Activated CD4-positive, alpha-beta T cell treated with anti-CD3 and anti-CD28 coated beads, Interleukin-2, amount 10 ng/mL, durations not matched to agents 24 days and 14 days (primary cell): ENCODE measurements around the gene RAB6D. TPM values are rescaled to one million over a fixed set of nuclear protein-coding genes. Genes with fewer than 3 reads are reported as not detected.
"Not testable (repeated sequence)": the region's sequence is repeated elsewhere in the genome, so short reads cannot be mapped to it uniquely, and the experiment has no call there.

Experiments
- DNase-seq: peaks from one replicate; pipeline ENCODE4 v3.0.0; 2022
- H3K27ac Mint-ChIP-seq: one replicate; pipeline ENCODE4 v1.8.0; 2022; ENCODE audit warnings: mild to moderate bottlenecking, mixed read lengths
- H3K27me3 Mint-ChIP-seq: one replicate; pipeline ENCODE4 v1.8.0; 2022; ENCODE audit warnings: mixed read lengths
- H3K36me3 Mint-ChIP-seq: one replicate; pipeline ENCODE4 v1.8.0; 2022; ENCODE audit warnings: low read depth, mild to moderate bottlenecking, mixed read lengths
- H3K4me1 Mint-ChIP-seq: one replicate; pipeline ENCODE4 v1.8.0; 2021; ENCODE audit warnings: mixed read lengths
- H3K4me3 Mint-ChIP-seq: one replicate; pipeline ENCODE4 v1.8.0; 2022; ENCODE audit warnings: mild to moderate bottlenecking, moderate library complexity, mixed read lengths
- H3K9me3 Mint-ChIP-seq: one replicate; pipeline ENCODE4 v1.8.0; 2021; ENCODE audit warnings: mixed read lengths
- intact Hi-C: fragments of 100-400 bp; cut with micrococcal nuclease; formaldehyde crosslinking; loops from one replicate; pipeline ENCODE4 v1.15.1; 2023
- total RNA-seq: library from RNA; stranded (reverse); gene quantifications from 2 replicates; pipeline ENCODE4 v1.2.3, GENCODE V29; 2022

Gene RAB6D
- total RNA-seq, 1 donor from 2014 or later: not detected

DNA sequence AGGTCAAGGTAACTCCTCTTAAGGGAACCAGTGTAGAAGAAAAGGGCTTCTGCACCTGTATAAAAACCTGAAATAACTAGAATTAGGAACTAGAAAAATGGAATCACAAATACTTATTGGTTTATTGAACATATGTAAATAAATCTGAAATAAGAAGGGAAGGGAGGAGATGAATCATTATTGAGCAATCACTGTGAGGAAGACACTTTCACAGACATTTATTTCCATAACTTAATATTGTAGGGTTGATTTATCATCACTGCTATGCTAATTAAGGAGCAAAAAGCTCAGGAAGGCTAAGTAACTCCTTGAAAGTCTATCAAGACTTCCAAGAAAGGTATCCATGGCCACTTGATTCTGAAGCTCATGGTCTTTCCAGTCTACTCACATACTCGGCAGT is 24.7 kb downstream of the RAB6D start:
- intact Hi-C loops, H3K4me1 Mint-ChIP-seq, H3K9me3 Mint-ChIP-seq, H3K27ac Mint-ChIP-seq, DNase-seq, H3K4me3 Mint-ChIP-seq, H3K36me3 Mint-ChIP-seq: not testable (repeated sequence)
- H3K27me3 Mint-ChIP-seq: peaks cover 27% of the 10 kb centered on the region

GRCh38 chr2:131335319-131335718 is 28.6 kb downstream of the RAB6D start:
- intact Hi-C loops: loop anchor here (1.0 kb wide), 1 partner anchor 181 kb away; no protein-coding TSS in a partner anchor
- not testable (repeated sequence) for H3K9me3 Mint-ChIP-seq, H3K27ac Mint-ChIP-seq, H3K4me1 Mint-ChIP-seq, H3K36me3 Mint-ChIP-seq, H3K4me3 Mint-ChIP-seq
- H3K27me3 Mint-ChIP-seq: peaks cover 43% of the 10 kb centered on the region
- peak; percentile 66 for DNase-seq

- peaks cover 44% of the 10 kb centered on the region for H3K27me3 Mint-ChIP-seq
- H3K9me3 Mint-ChIP-seq, H3K36me3 Mint-ChIP-seq, intact Hi-C loops, H3K27ac Mint-ChIP-seq, H3K4me3 Mint-ChIP-seq, H3K4me1 Mint-ChIP-seq, DNase-seq: not testable (repeated sequence)
Observed at GRCh38 chr2:131332709-131333108, 31.3 kb downstream of the RAB6D start.

DNA sequence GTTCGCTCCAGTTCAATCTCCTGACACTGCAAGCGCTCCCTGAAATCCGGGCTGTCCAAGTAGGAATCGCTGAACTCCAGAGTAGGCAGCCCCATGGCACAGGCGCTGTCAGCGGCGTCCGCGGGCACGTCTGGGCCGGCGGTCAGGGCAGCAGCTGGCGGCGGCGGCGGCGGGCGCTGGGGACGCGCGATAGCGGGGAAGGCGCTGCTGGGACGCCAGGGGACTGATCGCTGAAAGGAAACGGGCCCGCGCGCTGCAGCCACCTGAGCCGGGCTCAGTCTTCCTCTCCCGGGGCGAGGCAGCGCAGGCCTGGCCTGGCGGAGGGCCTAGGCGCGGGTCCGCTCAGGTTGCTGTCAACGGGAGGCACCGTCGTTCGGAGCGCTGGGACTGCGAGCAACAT is 33.0 kb downstream of the RAB6D start:
- DNase-seq, intact Hi-C loops: not testable (repeated sequence)

GRCh38 chr2:131322209-131322608 is 41.8 kb downstream of the RAB6D start:
- H3K27me3 Mint-ChIP-seq: peaks cover 9% of the 10 kb centered on the region
- no peak overlapping the region for H3K27ac Mint-ChIP-seq
- H3K4me1 Mint-ChIP-seq: no peaks in the 10 kb centered on the region
- no peak for DNase-seq
- H3K4me3 Mint-ChIP-seq: no peak overlapping the region
- intact Hi-C loops: no loop called here
- H3K9me3 Mint-ChIP-seq: no peaks in the 10 kb centered on the region
- H3K36me3 Mint-ChIP-seq: no peaks in the 10 kb centered on the region

More for the DNA sequence above, 33.0 kb downstream of the RAB6D start:
- not testable (repeated sequence) for H3K9me3 Mint-ChIP-seq, H3K27ac Mint-ChIP-seq, H3K36me3 Mint-ChIP-seq, H3K4me1 Mint-ChIP-seq, H3K4me3 Mint-ChIP-seq
- H3K27me3 Mint-ChIP-seq: peaks cover 37% of the 10 kb centered on the region

DNA sequence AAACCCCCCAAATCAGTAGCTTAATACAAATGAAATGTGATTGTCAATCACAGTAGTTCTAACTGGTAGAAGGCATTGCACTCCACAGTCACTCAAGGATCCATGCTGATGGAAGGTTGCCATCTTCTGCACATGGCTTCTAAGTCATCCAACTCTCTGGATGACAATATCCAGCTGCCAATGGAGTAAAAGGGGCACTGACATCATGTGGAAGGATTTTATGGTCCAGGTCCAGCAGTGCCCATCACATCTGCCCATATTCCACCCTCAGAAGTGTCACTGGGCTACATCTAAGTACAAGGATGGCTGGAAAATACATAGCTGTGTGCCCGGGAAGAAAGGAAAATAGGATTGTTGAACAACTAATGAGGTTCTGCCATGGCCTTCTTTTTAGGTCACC is 42.6 kb downstream of the RAB6D start:
- H3K27ac Mint-ChIP-seq, H3K36me3 Mint-ChIP-seq, H3K4me1 Mint-ChIP-seq, H3K4me3 Mint-ChIP-seq, DNase-seq, H3K9me3 Mint-ChIP-seq, intact Hi-C loops: not testable (repeated sequence)
- peaks cover 12% of the 10 kb centered on the region for H3K27me3 Mint-ChIP-seq

- H3K4me3 Mint-ChIP-seq, DNase-seq, H3K9me3 Mint-ChIP-seq, H3K4me1 Mint-ChIP-seq, H3K27ac Mint-ChIP-seq, intact Hi-C loops, H3K36me3 Mint-ChIP-seq: not testable (repeated sequence)
- peaks cover 24% of the 10 kb centered on the region for H3K27me3 Mint-ChIP-seq
Observed at GRCh38 chr2:131311001-131311400, 53.0 kb downstream of the RAB6D start.

Other genes starting within 250 kb of the RAB6D start
- gene POTEE, start 154.6 kb downstream of the RAB6D start, total RNA-seq: 1.4 and 2.0 TPM in 2 replicates
- gene TUBA3D, start 112.0 kb upstream of the RAB6D start, total RNA-seq: not detected in 2 replicates
- 108 and 110 TPM in 2 replicates for gene MZT2A, start 128.2 kb upstream of the RAB6D start, total RNA-seq
- 1.5 and 2.3 TPM in 2 replicates for gene CCDC74A, start 163.7 kb upstream of the RAB6D start, total RNA-seq